ENCODE measurements around the gene ACSL5. TPM values are rescaled to one million over a fixed set of nuclear protein-coding genes. Genes with fewer than 3 reads are reported as not detected.

ACSL5 gene
- total and polyA plus RNA-seq, 2 experiments from 2014 or later: not detected

GRCh38 chr10:112359606-112360307 is 14.2 kb upstream of the ACSL5 start (continued):
- TF ChIP-seq CTCF (conservative IDR thresholded peaks at IDR 0.05; ENCODE audit: low read depth in 2 of 2): no peak

- no peaks in the 10 kb centered on the region for H3K27me3 ChIP-seq (ENCODE audit: insufficient read depth)
- Mint-ChIP-seq H3K9me3 (no peaks in the 10 kb centered on the region), H3K36me3 (ENCODE audit: low read depth) (no peaks in the 10 kb centered on the region), H3K4me3 (no peak overlapping the region), H3K4me1 (peaks cover 4% of the 10 kb centered on the region; the same call in 1 of the 3 replicates), H3K27me3 (ENCODE audit: insufficient read depth, low read depth, poor library complexity) (no peaks in the 10 kb centered on the region), H3K27ac (no peak overlapping the region)
- TF ChIP-seq POLR2AphosphoS5 (IDR thresholded peaks at IDR 0.05; ENCODE audit: low read depth): no peak
- no peak for TF ChIP-seq ZNF331 (CRISPR knock-in tag; IDR thresholded peaks at IDR 0.05; ENCODE audit: low read depth)
- no peak for TF ChIP-seq REST (IDR thresholded peaks at IDR 0.05; ENCODE audit: unreplicated experiment)
- no peak for TF ChIP-seq EZH2 (IDR thresholded peaks at IDR 0.05; ENCODE audit: low read depth, unreplicated experiment)
- no peak for TF ChIP-seq JUNB (IDR thresholded peaks at IDR 0.05; ENCODE audit: unreplicated experiment)
- no peak overlapping the region for H3K4me2 ChIP-seq
- no peaks in the 10 kb centered on the region for H3K79me2 ChIP-seq (replicated peaks; ENCODE audit: insufficient read depth)
- ATAC-seq (peak; percentile 74), DNase-seq (ENCODE audit: low spot score) (peak; percentile 31)
- no peak overlapping the region for H3K27ac ChIP-seq (ENCODE audit: low read depth)
- H3K9me2 ChIP-seq (ENCODE audit: insufficient read depth): no peaks in the 10 kb centered on the region
- H3K4me3 ChIP-seq: no peak overlapping the region
- no peaks in the 10 kb centered on the region for H4K20me1 ChIP-seq (replicated peaks; ENCODE audit: insufficient read depth)
- no peaks in the 10 kb centered on the region for H3K36me3 ChIP-seq (ENCODE audit: insufficient read depth)
- no peaks in the 10 kb centered on the region for H3F3A ChIP-seq (replicated peaks; ENCODE audit: low read depth)
- no peak overlapping the region for H2AFZ ChIP-seq
- no peaks in the 10 kb centered on the region for H3K4me1 ChIP-seq (ENCODE audit: insufficient read depth)
These were observed 13.3 kb upstream of the ACSL5 start for GRCh38 chr10:112360308-112361270.

Measured in GM23338 (cell line).